Heart left ventricle (tissue), 16 donors: ENCODE measurements around the gene NCOA5. TPM values are rescaled to one million over a fixed set of nuclear protein-coding genes. Genes with fewer than 3 reads are reported as not detected.

Experiments
- ATAC-seq, 4 donors: fragments of 200-7000 bp; cut with Tn5 transposase; one replicate each; pipeline ENCODE4 v1.9.1; 2020 to 2022; ENCODE audit warnings: moderate library complexity in 4 of 4, mild to moderate bottlenecking in 3 of 4, moderate number of reproducible peaks in 1 of 4
- DNase-seq, 5 donors: peaks; one replicate each; pipeline ENCODE4 v3.0.0-alpha.2; 2020
- H3K27ac ChIP-seq, 12 donors: fragments of 200-600 bp; sonication (generic) in 4 of 12; one replicate each; pipeline versions ENCODE4 v1.5.0 to v1.8.0; 2016 to 2022; ENCODE audit warnings: mild to moderate bottlenecking in 2 of 12
- H3K27me3 ChIP-seq, 9 donors: fragments of 200-600 bp; sonication (generic) in 2 of 9; one replicate each; pipeline versions ENCODE4 v1.5.1 to v1.8.0; 2016 to 2022; ENCODE audit warnings: mild to moderate bottlenecking in 3 of 9
- H3K36me3 ChIP-seq, 9 donors: fragments of 200-600 bp; sonication (generic) in 2 of 9; one replicate each; pipeline versions ENCODE4 v1.5.0 to v1.8.0; 2018 to 2022; ENCODE audit warnings: mild to moderate bottlenecking in 2 of 9
- H3K4me1 ChIP-seq, 12 donors: fragments of 200-600 bp; sonication (generic) in 4 of 12; one replicate each; pipeline versions ENCODE4 v1.5.0 to v1.8.0; 2016 to 2022; ENCODE audit warnings: mild to moderate bottlenecking in 3 of 12
- H3K4me3 ChIP-seq, 12 donors: fragments of 200-600 bp; sonication (generic) in 4 of 12; one replicate each; pipeline versions ENCODE4 v1.5.0 to v1.8.0; 2017 to 2022; ENCODE audit warnings: mild to moderate bottlenecking in 9 of 12, moderate library complexity in 4 of 12
- H3K9me3 ChIP-seq, 12 donors: fragments of 200-600 bp; sonication (generic) in 4 of 12; one replicate each; pipeline versions ENCODE4 v1.5.0 to v1.8.0; 2016 to 2022; ENCODE audit warnings: mild to moderate bottlenecking in 1 of 12
- POLR2A ChIP-seq, 2 donors: fragments of 450-650 bp; IDR thresholded peaks; one replicate each; pipeline ENCODE4 v1.6.1; 2017; ENCODE audit warnings: antibody characterized with exemption in 2 of 2, mild to moderate bottlenecking in 2 of 2, moderate library complexity in 2 of 2
- WGBS, 4 donors: extraction: QIAGEN DNeasy Blood & Tissue Kit in 2 of 4; methylation state at CpG; one replicate each; pipeline versions ENCODE4 v1.1.5 to v1.1.7; 2013 to 2018; 5-methylcytosine and 5-hydroxymethylcytosine counted together
- intact Hi-C, 10 donors: fragments of 100-400 bp; cut with DNase I; formaldehyde crosslinking; loops; one replicate each; pipeline versions ENCODE4 v1.11.1 to v1.14.2; 2022
- polyA plus RNA-seq, 2 donors: library from polyadenylated mRNA; stranded (reverse); fragments of 200-250 nt; gene quantifications; one replicate each; pipeline ENCODE4 v1.2.3, GENCODE V29; 2013
- total RNA-seq, 9 donors: library from RNA; depleted of rRNA in 2 of 9; stranded (reverse); fragments of >200 nt in 2 of 9; fragmentation: NEBNext Ultra II Directional in 3 of 9; extraction: Animal tissue kit (Norgen Biotek cat#: 25700) in 3 of 9; gene quantifications; one replicate each; pipeline versions ENCODE4 v1.1.0 to v1.2.4, GENCODE V29; 2016 to 2023
- TF ChIP-seq, protein P1 (sequence below), 12 donors: fragments of 200-600 bp; sonication (generic) in 4 of 12; IDR thresholded peaks; one replicate each; pipeline versions ENCODE4 v1.5.0 to v1.8.0; 2018 to 2022; ENCODE audit warnings: antibody characterized with exemption in 12 of 12, mild to moderate bottlenecking in 5 of 12
- donor health status: ischemic (EF 13 %, LVEDD 7.1; RV severe dilation, severe dysfunction).
- donor health status: healthy with polysubstance abuse.
- donor health status: DM: no; HTN: yes; CAD: no.
- donor health status: DM: no; HTN: no; CAD: no.
- donor health status: ischemic (EF 25% LVEDD 6.9; RV normal size, moderate dysfunction).
- donor health status: ischemic (EF 25% LVEDD 5.7; RV mildly dilated, moderate dysfunction).
- donor health status: healthy.
- donor health status: DM: yes; HTN: yes; CAD: no.
- donor health status: ischemic (EF 35%, LVEDD 5.7; RV mildly dilated, moderate dysfunction).
- donor health status: nonischemic (EF 11% LVEDD 7.7; RV severe dilation, severe dysfunction).
- donor health status: DM: yes; HTN: yes; CAD: no.
- donor health status: PGD.
- donor health status: ischemic (EF 29% LVEDD 5.4; RV normal size, mild dysfunction).
- donor health status: nonischemic (EF 23%, LVEDD 6.1; RV moderate dilation, normal function).

NCOA5 gene
- total and polyA plus RNA-seq, 11 donors = 5.7 to 17.4 (median 12.3) TPM

DNA sequence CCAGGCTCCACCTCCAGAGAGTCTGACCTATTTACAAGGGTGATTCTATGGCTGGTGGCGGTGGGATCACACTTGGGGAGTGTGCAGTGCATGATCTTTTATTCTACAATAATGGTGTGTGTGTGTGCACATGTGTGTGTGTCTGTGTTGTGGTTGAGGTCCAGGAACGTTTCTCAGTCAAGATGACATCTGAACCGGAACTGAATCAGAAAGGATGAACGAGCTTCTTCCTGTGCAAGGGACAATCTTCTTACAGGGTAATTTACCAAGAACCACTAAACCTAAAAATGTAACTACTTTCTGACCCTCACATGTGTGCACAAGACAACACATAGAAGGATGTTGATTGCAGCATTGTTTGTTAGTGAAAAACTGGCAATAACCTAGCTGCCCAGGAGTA, 72.5 kb downstream of the NCOA5 start:
- peaks cover 0 to 26% (median 8%) of the 10 kb centered on the region in 12 donors for H3K4me1 ChIP-seq
- no peak overlapping the region for H3K27ac ChIP-seq
- H3K9me3 ChIP-seq = no peaks in the 10 kb centered on the region
- no peak for TF ChIP-seq POLR2A (IDR thresholded peaks at IDR 0.05)
- TF ChIP-seq, protein P1, sequence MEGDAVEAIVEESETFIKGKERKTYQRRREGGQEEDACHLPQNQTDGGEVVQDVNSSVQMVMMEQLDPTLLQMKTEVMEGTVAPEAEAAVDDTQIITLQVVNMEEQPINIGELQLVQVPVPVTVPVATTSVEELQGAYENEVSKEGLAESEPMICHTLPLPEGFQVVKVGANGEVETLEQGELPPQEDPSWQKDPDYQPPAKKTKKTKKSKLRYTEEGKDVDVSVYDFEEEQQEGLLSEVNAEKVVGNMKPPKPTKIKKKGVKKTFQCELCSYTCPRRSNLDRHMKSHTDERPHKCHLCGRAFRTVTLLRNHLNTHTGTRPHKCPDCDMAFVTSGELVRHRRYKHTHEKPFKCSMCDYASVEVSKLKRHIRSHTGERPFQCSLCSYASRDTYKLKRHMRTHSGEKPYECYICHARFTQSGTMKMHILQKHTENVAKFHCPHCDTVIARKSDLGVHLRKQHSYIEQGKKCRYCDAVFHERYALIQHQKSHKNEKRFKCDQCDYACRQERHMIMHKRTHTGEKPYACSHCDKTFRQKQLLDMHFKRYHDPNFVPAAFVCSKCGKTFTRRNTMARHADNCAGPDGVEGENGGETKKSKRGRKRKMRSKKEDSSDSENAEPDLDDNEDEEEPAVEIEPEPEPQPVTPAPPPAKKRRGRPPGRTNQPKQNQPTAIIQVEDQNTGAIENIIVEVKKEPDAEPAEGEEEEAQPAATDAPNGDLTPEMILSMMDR (IDR thresholded peaks at IDR 0.05) = no peak
- intact Hi-C loops = loop anchor here in 2 of 10 donors (10.0 kb wide), 2 partner anchors 158 to 318 kb away; no protein-coding TSS in a partner anchor
- peaks cover 35 to 97% (median 68%) of the 10 kb centered on the region in 9 donors for H3K27me3 ChIP-seq
- no peaks in the 10 kb centered on the region for H3K36me3 ChIP-seq
- no peak overlapping the region for H3K4me3 ChIP-seq
- ATAC-seq = no peak
- no peak for DNase-seq
- 61 to 69% (median 65%) methylated on average over 4 of the region's 4 CpGs for WGBS, 4 donors

DNA sequence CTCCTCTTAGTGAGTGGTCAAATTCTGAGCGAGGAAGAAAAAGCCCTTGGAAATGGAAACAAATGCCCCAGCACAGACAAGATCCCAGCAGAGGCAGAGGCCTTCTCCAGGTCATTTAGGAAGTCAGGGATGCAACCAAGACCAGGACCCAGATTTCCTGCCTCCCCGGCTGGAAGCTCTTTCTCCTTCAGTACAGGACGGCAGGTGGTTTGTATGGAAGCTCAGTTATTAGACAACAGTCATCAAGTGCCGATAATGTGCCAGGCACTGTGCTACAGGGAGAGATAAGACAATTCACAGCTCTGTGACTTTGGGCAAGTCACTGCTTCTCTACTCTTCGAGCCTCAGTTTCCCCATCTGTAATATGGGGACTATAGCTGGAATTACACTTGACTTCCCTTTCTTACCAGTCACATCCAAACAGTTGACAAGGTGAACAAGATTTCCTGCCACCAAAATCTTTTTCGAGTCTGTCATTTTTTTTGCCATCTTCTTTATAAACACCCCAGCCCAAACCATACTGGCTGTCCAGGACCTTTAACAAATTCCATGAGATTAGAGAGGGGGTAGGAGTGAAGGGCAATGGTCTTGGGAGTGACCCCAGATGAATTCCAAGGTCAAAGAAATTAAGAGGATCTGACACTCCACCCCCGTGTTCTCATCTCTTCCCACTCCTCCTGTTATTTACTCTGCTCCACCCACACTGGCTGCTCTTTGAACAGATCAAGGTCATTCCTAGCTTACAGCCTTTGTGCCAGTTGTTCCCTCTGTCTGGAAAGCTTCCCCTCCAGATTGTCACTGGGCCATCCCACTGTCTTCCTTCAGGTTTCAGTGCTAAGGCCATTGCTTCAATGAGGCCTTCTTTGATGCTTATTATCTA, 75.0 kb downstream of the NCOA5 start:
- Histone ChIP-seq H3K27me3 (peaks cover 45 to 97% (median 70%) of the 10 kb centered on the region in 9 donors), H3K4me3 (peak overlapping the region in 1 of 12 donors; percentile 31), H3K27ac (no peak overlapping the region), H3K4me1 (peaks cover 0 to 32% (median 0%) of the 10 kb centered on the region in 12 donors), H3K36me3 (no peaks in the 10 kb centered on the region), H3K9me3 (no peaks in the 10 kb centered on the region)
- DNase-seq (no peak), ATAC-seq (no peak)
- intact Hi-C loops = loop anchor here in 3 of 10 donors (1.0 to 10.0 kb wide), 3 partner anchors 27 to 320 kb away; no protein-coding TSS in a partner anchor
- TF ChIP-seq, protein P1 (IDR thresholded peaks at IDR 0.05) = no peak
- no peak for TF ChIP-seq POLR2A (IDR thresholded peaks at IDR 0.05)
- 55 to 66% (median 58%) methylated on average over 7 of the region's 7 CpGs for WGBS, 4 donors

DNA sequence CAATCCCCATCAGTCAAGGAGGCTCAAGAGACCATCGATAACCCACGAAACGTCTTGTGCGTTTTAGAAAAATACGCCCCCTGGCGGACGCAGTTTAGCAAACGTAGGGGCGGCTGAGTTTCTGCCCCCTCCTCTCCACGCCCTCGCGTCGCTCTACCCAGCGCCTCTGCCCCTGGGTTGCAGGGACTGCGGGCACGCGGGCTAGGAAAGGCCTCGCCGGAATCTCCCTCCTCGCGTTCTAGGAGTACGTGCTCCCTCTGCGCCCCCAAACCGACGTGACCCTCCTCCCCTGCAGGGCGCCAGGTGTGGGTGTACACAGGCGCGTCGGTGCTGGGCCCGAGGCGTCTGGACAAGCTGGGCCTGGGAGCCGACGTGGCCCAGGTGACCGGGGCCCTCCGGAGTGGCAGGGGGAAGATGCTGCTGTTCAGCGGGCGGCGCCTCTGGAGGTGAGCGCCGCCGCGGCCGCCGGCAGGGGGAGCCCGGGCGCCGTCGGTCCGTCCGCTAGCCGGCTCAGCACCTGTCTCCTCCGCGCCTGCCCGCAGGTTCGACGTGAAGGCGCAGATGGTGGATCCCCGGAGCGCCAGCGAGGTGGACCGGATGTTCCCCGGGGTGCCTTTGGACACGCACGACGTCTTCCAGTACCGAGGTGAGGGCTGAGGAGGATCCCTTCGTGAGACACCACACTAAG, 75.8 kb downstream of the NCOA5 start:
- 0 to 1% (median 1%) methylated on average over 19 to 67 of the region's 67 CpGs for WGBS, 4 donors
- intact Hi-C loops = loop anchor here in 4 of 10 donors (1.0 to 10.0 kb wide), 4 partner anchors 27 to 321 kb away; no protein-coding TSS in a partner anchor
- Histone ChIP-seq H3K9me3 (no peaks in the 10 kb centered on the region), H3K27ac (no peak overlapping the region), H3K36me3 (no peaks in the 10 kb centered on the region), H3K27me3 (peaks cover 50 to 97% (median 77%) of the 10 kb centered on the region in 9 donors), H3K4me1 (peaks cover 0 to 40% (median 0%) of the 10 kb centered on the region in 12 donors), H3K4me3 (peak overlapping the region in 2 of 12 donors; percentile 26 to 31)
- DNase-seq = peak in 3 of 5 donors; percentile 38 to 74 (median 42)
- ATAC-seq = peak in 3 of 4 donors; percentile 60 to 78 (median 67)
- TF ChIP-seq, protein P1 (IDR thresholded peaks at IDR 0.05) = peak; percentile 48 to 74 (median 62)
- TF ChIP-seq POLR2A (IDR thresholded peaks at IDR 0.05) = no peak
